A673 (cell line): ENCODE measurements around the gene TNS3.

ENCODE experiments used
- EZH2 ChIP-seq: fragments of 200-600 bp; sonication (generic); IDR thresholded peaks from 2 replicates; pipeline ENCODE4 v1.6.1; 2017; ENCODE audit warnings: borderline replicate concordance, low read depth, mild to moderate bottlenecking, mixed read lengths, antibody characterized with exemption, low read length; ENCODE audit not compliant: poor library complexity, severe bottlenecking
- TF ChIP-seq, protein P1 (sequence below): fragments of 300-800, 200-600 bp; sonication (generic); conservative IDR thresholded peaks from 2 replicates; pipeline ENCODE4 v1.5.1; 2017; ENCODE audit warnings: low read depth, mild to moderate bottlenecking, antibody characterized with exemption, low read length, moderate library complexity, mixed read lengths

DNA sequence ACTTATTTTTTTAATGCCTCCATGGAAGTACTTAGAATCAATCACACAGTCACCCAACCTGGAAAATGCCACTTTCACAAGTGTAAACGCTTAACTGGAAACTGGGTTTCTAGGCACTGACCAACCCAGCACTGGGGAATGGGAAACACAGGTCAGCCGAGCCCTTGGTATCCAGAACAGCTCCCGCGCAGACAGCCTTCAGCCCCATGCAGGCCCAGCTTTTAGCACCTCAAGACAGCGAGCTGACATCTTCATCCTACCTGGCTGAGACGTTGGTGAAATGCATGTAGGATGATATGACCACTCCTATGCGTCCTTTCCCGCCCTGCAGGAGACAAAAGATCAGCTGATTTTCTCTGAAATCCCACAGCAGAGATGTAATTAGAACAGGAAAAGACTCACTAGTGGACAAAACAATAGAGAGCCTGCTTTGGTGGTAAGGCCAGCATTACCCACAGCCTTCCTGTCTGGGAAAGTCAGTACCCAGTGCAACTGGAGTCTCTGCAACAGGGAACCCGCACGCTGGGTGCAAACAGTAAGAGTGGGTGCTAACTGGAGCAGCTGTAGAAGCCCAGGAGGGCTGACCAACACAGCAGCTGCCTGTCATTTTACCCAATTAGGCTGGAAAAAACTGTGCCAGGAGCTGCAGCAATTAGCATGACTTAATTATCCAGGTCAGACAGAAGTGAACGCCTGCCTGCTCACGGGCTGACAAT lies 153.7 kb downstream of the TNS3 start:
- TF ChIP-seq, protein P1, sequence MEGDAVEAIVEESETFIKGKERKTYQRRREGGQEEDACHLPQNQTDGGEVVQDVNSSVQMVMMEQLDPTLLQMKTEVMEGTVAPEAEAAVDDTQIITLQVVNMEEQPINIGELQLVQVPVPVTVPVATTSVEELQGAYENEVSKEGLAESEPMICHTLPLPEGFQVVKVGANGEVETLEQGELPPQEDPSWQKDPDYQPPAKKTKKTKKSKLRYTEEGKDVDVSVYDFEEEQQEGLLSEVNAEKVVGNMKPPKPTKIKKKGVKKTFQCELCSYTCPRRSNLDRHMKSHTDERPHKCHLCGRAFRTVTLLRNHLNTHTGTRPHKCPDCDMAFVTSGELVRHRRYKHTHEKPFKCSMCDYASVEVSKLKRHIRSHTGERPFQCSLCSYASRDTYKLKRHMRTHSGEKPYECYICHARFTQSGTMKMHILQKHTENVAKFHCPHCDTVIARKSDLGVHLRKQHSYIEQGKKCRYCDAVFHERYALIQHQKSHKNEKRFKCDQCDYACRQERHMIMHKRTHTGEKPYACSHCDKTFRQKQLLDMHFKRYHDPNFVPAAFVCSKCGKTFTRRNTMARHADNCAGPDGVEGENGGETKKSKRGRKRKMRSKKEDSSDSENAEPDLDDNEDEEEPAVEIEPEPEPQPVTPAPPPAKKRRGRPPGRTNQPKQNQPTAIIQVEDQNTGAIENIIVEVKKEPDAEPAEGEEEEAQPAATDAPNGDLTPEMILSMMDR: no peak
- TF ChIP-seq EZH2: no peak
